ENCODE data around the gene PTPRU.
"Not testable (repeated sequence)": the region's sequence is repeated elsewhere in the genome, so short reads cannot be mapped to it uniquely, and the experiment has no call there.

Gene PTPRU

GRCh38 chr1:29222686-29223085 is 13.6 kb upstream of the PTPRU start:
- no peak for DNase-seq

GRCh38 chr1:29223521-29223920 is 12.8 kb upstream of the PTPRU start:
- no peak for DNase-seq

- DNase-seq = no peak
These were observed 11.9 kb upstream of the PTPRU start for GRCh38 chr1:29224356-29224837.

GRCh38 chr1:29225361-29225760 is 11.0 kb upstream of the PTPRU start:
- DNase-seq = no peak

- DNase-seq = peak; percentile 73
These were observed 8.8 kb upstream of the PTPRU start for GRCh38 chr1:29227511-29227910.

GRCh38 chr1:29230204-29230552 is 6.1 kb upstream of the PTPRU start:
- no peak for DNase-seq

- DNase-seq = peak; percentile 92
These were observed 5.6 kb upstream of the PTPRU start, which contains the start of gene MECR for GRCh38 chr1:29230553-29231378. Gene MECR, minus strand, starts transcription at chr1:29230934. Its CDS starts 28 bp downstream, at chr1:29230906.

GRCh38 chr1:29232387-29232786 is 3.9 kb upstream of the PTPRU start:
- DNase-seq = no peak

GRCh38 chr1:29233693-29234092 is 2.6 kb upstream of the PTPRU start:
- no peak for DNase-seq

- no peak for DNase-seq
These were observed 1.9 kb upstream of the PTPRU start for GRCh38 chr1:29234471-29234870.

GRCh38 chr1:29234881-29235280 is 1.4 kb upstream of the PTPRU start:
- DNase-seq = not testable (repeated sequence)

- DNase-seq = no peak
These were observed 398 bp downstream of the PTPRU start for GRCh38 chr1:29236712-29237128.

- no peak for DNase-seq
These were observed 953 bp downstream of the PTPRU start for GRCh38 chr1:29237129-29237821.

GRCh38 chr1:29237852-29238619 is 1.7 kb downstream of the PTPRU start:
- DNase-seq = no peak

- no peak for DNase-seq
These were observed 2.3 kb downstream of the PTPRU start for GRCh38 chr1:29238620-29239002.

GRCh38 chr1:29239142-29239541 is 2.8 kb downstream of the PTPRU start:
- no peak for DNase-seq

- DNase-seq = no peak
These were observed 4.1 kb downstream of the PTPRU start for GRCh38 chr1:29240400-29240837.

- DNase-seq = no peak
These were observed 4.7 kb downstream of the PTPRU start for GRCh38 chr1:29240986-29241385.

GRCh38 chr1:29243023-29243870 is 6.9 kb downstream of the PTPRU start:
- no peak for DNase-seq

- no peak for DNase-seq
These were observed 7.5 kb downstream of the PTPRU start for GRCh38 chr1:29243871-29244200.

GRCh38 chr1:29245261-29245660 is 8.9 kb downstream of the PTPRU start:
- DNase-seq = no peak

GRCh38 chr1:29245876-29246275 is 9.6 kb downstream of the PTPRU start:
- no peak for DNase-seq

GRCh38 chr1:29247044-29247443 is 10.7 kb downstream of the PTPRU start:
- no peak for DNase-seq

Measured in NCI-H2107 (cell line).